ENCODE data around the gene IER3IP1.

DNA sequence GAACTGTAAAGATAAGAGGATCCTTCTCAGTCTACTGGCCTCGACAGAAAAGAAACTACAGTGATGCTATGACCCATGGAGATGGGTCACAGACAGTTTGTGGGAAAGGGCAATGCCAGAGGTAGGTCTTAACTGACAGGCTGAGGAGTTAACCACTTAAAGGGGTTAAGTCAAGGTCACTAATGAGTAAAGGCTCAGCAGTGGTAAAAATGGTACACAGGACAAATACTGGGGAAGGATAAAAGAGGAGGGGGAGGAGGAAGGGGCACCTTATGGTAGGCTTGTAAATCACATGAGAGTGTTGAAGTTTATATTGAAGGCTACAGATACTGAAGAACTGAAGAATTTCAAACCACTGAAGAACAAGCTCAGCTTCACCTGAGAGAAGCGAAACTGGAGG is 9.9 kb downstream of the IER3IP1 start:
- no peak for TF ChIP-seq POLR2A (IDR thresholded peaks at IDR 0.05)
- TF ChIP-seq, protein P1, sequence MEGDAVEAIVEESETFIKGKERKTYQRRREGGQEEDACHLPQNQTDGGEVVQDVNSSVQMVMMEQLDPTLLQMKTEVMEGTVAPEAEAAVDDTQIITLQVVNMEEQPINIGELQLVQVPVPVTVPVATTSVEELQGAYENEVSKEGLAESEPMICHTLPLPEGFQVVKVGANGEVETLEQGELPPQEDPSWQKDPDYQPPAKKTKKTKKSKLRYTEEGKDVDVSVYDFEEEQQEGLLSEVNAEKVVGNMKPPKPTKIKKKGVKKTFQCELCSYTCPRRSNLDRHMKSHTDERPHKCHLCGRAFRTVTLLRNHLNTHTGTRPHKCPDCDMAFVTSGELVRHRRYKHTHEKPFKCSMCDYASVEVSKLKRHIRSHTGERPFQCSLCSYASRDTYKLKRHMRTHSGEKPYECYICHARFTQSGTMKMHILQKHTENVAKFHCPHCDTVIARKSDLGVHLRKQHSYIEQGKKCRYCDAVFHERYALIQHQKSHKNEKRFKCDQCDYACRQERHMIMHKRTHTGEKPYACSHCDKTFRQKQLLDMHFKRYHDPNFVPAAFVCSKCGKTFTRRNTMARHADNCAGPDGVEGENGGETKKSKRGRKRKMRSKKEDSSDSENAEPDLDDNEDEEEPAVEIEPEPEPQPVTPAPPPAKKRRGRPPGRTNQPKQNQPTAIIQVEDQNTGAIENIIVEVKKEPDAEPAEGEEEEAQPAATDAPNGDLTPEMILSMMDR (IDR thresholded peaks at IDR 0.05): no peak
